Tibial nerve (tissue), 4 donors: ENCODE data around the gene ATXN10.

ENCODE experiments used
- CTCF ChIP-seq, 5 experiments: fragments of 200-600 bp in 3 of 5; fragments of 450-650 bp in 2 of 5; sonication (generic) in 3 of 5; IDR thresholded peaks; one replicate each; pipeline ENCODE4 v1.5.1; 2016 to 2019; ENCODE audit warnings: antibody characterized with exemption in 5 of 5, mild to moderate bottlenecking in 3 of 5, moderate library complexity in 2 of 5
- EP300 ChIP-seq, 2 donors: sonication (generic); formaldehyde crosslinking; IDR thresholded peaks; one replicate each; pipeline ENCODE4 v1.6.1; 2017; ENCODE audit warnings: antibody characterized with exemption in 2 of 2, mild to moderate bottlenecking in 1 of 2
- POLR2A ChIP-seq, 2 donors: fragments of 450-650 bp; IDR thresholded peaks; one replicate each; pipeline ENCODE4 v1.6.1; 2017; ENCODE audit warnings: antibody characterized with exemption in 2 of 2, mild to moderate bottlenecking in 2 of 2, moderate library complexity in 2 of 2

GRCh38 chr22:45735273-45735672 lies 63.6 kb downstream of the ATXN10 start:
- TF ChIP-seq CTCF (IDR thresholded peaks at IDR 0.05) (no peak), POLR2A (IDR thresholded peaks at IDR 0.05) (no peak), EP300 (IDR thresholded peaks at IDR 0.05) (no peak)
